Amygdala (tissue), 56 donors: Measurements from ENCODE around the gene EPHA2.
A peak's percentile ranks its signal among the peaks of the same experiment; 100 is the strongest.
"Not testable (repeated sequence)": the region's sequence is repeated elsewhere in the genome, so short reads cannot be mapped to it uniquely, and the experiment has no call there.

Experiments
- DNase-seq, 56 donors: peaks; one replicate each; lab custom pipeline; 2025; lab: John Stamatoyannopoulos, UW

Gene EPHA2

DNA sequence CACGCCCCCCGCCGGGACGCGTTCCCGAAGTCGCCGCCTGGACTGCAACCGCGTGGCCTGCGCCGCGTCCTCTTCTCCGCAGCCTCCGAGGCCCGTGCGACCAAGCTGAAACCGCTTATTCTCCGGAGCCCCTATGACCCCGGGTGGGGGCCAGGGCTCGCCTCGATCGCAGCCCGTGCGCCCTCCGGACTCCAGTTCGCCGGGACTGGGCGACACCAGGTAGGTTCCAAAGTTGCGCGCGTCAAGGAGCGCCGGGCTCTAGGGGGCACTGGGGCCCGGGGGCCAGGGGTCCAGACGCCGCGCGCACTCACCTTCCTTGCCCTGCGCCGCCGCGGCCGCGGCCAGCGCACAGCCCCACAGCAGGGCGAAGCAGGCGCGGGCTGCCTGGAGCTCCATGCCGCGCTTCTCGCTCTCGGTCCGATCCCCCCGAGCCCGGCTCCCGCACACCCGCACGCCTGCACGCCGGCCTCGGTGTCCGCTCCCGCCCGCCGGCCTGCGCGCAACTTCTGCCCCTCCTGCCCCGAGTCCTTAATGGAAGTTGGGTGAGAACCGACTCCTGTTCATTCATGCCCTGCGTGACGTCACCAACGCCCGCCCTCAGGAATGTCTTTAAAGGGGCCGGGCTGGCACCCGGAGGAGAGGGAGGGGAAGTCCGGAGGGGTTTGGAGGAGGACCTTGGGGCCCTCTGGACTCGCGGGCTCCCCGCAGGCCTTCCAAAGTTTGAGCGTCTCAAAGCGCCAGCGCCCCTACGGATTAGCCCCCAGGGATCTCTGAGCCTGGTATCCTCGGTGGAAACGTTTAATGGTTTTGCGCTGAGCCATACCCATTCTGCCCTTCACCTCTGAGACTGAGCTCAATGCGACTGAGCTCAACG is at the start of gene EPHA2:
Gene EPHA2, minus strand, starts transcription at position 533 of the 874 bp plus-strand sequence. Its CDS starts 137 bp downstream, at position 396.
- DNase-seq, result peak in 48 of 56 donors; percentile 4 to 80 (median 36)

DNA sequence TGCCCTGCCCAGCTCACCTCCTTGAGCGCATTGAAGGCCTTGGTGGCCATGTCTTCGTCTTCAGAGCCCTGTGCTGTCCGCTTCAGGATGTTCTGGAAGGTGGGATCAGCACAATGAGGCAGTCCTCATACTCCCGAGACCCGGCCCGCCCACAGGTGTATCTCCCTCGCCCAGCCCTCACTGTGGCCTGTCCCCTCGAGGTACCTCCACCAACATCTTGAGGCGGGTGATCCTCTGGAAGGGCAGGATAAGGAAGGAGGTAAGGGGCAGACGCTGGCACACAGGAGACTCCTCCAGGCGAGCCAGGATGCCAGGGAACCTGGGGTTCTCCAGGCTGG is 49.4 kb upstream of the EPHA2 start:
- no peak for DNase-seq

DNA sequence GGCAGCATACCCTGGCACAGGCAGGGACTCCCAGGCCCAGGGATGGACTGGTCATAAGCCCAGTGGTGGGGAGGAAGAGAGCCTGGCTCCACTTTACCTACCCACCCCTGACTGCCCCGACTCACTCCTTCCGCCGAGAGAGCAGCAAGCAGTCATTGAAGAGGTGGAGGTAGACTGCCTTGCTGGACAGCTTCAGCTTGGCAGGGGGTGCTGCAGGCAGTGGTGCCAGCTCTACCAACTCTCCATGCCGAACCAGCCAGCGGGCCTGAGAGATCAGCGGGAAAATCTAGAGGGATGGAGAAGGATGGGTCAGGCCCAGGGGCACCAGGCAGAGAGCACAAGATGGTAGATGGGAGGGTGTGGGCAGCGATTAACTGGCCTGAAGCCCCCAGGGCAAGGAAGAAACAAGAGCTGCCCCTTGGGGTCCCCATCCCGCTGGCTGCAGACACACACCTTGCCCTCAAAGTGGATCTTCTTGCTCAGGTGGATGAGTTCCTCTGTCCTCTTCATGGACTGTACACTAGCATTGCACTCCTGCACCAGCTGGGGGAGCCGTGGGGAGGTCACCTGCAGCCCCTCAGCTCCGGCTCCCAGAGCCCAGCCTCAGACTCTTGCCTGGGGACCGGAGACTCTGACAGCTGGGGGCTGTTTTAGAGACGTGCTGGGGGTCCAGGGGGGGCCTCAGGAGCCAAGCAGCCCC is 48.9 kb upstream of the EPHA2 start:
- DNase-seq, result peak in 3 of 56 donors; percentile 7 to 18 (median 11)

DNA sequence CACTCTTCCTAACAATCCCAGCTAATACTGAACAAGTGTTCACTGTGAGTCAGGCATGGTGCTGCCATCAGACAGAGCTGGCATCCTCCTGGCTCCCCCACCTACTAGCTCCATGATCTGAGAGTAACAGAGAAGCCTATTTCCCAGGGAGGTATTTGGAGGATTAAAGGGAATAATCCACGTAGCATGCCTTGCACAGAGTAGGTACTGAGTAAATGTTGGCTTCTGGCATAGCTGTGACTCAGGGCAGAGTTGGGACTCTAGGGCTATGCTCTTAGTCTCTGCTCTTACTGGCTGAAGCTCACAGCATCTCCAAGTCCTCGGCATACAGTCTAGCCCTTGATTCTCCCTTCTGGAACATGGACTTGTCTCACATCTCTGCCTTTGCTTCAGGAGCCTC is 48.3 kb upstream of the EPHA2 start:
- no peak for DNase-seq

DNA sequence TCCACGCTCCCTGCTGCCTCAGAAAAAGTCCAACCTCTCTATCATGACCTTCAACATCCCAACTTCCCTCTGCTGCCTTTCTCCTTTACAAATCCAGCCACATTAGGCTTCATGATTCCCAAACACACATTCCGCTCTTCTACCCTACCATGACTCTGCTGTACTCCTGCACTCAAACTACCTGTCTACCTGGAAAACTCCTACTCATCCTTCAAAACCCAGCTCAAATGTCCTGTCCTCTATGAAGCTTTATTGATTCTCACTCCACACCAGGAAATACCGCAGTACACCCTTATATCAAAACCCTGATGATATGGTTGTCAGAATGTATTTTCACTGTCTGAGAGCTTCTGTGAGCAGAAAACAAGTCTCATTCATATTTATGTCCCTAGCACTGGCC is 47.7 kb upstream of the EPHA2 start:
- DNase-seq, result no peak

DNA sequence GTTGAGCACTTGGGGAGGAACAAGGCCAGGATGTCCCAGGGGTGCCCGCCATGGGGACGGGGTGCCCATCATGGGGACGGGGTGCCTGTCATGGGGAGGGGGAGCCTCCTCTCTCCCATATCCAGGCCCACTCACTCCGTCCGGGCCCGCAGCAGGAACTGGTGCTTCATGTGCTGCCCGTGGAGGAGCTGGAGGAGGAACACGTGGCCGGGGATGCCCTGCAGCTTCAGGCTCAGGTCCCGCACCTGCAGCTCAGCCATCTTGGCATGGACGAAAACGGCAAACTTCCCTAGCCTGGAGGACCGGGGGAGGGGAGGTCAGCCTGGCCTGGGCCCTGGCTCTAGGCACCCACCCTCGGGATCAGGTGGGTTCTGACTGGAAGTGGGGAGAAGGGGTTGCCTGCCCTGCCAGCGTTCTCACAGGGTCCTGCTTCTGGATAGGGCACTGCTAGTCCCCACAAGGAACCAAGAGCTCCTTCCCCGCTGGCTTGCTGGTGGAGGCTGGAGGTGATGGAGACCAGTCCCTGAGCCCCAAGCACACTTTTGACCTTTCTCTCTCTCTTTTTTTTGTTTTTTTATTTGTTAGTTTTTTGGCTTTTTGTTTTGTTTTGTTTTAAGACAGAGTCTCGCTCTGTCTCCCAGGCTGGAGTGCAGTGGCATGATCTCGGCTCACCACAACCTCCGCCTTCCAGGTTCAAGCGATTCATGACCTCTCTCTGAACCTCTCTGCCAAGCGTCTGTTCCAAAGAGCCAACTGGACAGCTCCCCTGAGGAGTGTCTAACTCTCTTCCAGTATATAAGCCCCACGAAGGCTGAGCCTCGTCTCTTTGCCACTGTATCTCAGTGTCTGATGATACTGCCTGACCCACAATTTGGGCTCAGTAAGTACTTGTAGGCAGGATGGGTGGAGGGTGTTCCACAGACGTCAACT is 46.7 kb upstream of the EPHA2 start:
- no peak for DNase-seq

DNA sequence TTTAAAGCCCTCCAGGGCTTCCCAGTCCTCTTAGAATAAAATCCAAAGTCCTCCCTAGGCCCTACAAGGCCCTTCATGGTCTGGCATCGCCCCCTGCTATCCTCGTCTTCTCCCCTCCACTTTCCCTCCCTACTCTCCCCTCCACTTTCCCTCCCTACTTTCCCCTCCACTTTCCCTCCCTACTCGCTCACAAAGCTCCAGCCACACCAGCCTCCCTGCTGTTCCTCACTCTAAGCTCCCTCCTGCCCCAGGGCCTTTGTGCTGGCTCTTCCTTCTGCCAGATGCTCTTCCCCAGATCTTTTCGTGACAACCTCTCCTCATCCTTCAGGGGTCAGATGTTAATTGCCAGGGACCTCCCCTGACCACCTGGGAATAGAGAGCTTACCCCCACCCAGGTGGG is 43.8 kb upstream of the EPHA2 start:
- DNase-seq, result no peak

DNA sequence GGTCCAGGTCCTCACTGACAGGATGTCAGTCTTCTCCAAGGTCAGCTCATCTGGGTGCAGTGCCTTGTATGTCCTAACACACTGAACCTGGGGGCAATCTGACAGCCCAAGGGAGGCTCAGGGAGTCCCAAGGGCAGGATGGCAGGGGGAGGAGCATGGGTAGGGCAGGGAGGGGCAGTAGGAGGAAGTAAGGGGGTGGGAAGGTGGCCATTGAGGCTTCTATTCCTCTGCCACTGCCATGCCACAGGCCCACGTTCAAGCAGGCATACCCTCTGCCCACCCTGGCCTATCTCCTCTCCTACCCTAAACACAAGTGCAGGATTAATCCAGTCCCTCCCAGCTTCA is 43.3 kb upstream of the EPHA2 start:
- DNase-seq, result no peak

DNA sequence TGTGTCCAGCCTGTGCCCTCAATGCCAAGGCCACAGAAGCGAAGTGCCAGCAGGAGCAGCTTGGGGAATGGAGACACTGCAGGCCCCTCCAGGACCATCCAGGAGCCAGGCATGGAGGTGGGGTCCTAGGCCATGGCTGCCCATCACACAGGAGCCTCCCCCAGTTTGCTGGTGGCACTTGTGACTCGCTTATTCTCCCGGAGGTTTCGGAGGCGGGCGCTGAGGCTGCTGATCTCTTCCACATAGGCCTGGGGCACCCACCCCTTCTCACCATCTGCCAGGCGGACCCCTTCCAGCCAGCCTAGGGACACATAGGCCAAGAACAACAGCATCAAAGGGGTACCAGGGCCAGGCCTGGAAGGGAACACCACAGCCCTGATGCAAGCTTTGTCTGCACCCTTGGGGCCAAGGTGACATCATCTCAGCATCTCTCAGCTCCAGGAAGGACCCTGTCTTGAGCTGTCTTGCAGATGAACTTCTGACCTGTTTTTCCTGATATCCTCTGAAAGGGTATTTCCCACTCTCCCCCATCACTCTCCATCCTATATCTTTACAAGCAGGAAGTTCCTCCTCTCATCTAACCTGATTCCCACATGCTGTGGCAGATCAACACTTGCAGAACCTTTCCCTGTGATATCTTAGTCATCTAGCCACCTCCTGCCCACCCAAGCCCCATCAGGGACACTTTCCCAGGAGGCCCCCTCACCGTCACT is 42.7 kb upstream of the EPHA2 start:
- no peak for DNase-seq

DNA sequence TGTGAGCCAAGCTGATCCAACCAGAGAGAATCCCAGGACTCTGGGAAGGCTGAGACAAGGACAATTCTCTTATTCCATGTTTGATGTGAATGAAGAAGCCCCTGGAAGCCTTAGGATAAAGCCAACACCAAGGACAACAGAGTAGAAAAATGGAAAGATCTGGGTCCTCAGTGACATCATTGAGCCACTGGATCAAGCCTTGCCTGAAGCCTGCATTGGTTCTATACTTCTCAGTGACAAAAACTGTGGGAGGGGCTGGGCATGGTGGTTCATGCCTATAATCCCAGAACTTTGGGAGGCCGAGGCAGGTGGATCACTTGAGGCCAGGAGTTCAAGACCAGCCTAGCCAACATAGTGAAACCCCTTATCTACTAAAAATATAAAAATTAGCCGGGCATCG is 41.0 kb upstream of the EPHA2 start:
- DNase-seq, result no peak

DNA sequence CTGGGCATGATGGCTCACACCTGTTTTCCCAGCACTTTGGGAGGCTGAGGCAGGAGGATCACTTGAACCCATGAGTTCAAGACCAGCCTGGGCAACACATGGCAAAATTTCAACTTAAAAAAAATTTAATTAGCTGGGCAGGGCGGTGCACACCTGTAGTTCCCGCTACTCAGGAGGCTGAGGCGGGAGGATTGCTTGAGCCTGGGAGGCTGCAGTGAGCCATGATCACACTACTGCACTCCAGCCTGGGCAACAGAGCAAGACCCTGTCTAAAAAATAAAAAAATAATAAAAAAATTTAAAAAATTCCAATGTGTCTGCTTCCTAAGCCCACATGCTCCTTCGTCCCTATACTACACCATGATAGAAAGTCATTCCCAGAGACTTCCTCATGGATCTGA is 40.3 kb upstream of the EPHA2 start:
- DNase-seq, result not testable (repeated sequence)

DNA sequence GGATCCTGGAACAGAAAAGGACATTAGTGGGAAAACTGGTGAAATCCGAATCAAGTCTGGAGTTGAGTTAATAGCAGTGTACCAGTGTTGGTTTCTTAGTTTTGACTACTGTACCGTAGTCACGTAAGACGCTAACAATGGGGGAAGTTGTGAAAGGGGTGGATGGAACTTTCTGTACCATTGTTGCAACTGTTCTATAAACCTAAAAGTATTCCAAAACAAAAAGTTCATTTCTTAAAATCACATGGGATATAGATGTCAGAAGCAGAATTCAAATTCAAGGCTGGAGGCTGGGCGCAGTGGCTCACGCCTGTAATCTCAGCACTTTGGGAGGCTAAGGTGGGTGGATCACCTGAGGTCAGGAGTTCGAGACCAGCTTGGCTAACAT is 39.6 kb upstream of the EPHA2 start:
- no peak for DNase-seq

DNA sequence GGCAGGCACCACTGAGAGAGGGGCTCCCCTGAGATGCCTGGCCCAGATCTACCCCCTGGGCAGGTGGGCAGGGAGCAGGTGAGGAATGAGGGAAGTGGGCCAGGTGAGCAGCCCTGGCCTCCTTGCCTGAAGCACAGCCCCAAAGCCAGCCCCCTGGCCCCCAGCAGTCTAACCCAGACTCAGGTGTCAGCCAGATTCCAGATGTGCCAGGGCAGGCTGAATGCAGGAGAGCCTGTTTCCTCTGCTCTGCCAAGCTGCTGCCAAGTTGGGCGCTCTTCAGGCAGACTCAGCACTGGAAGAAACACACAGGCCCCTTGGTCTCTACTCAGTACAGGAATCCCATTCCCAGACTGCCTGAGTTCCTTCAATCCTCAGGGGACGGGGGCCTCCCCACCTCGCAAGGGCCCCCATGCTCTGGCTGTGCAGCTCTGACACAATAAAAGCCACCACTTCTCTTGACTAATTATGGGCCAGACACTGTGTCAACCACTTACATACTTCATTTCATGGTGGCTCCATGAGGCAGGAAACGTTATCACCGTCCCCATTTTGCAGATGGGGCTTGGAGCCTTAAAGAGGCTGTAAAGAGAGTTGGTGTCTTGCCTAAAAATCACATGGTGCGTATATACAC is 36.2 kb upstream of the EPHA2 start:
- peak in 1 of 56 donors; percentile 8 for DNase-seq

DNA sequence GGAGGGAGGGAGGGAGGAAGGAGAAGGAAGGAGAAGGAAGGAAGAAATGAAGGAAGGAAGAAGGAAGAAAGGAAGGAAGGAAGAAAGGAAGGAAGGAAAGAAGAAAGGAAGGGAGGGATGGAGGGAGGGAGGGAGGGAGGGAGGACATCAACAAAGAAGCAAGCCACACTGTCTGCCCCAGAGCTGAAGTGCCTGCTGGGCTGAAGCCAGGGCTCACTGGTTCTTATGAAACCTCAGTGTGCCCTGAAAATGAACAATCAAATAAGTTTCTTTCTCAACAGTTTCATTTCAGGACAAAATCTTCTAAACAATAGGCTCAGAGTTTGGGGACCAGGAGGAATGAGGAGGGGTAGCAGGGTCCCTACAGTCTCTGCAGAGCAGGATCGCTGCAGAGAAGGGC is 35.4 kb upstream of the EPHA2 start:
- DNase-seq, result no peak

DNA sequence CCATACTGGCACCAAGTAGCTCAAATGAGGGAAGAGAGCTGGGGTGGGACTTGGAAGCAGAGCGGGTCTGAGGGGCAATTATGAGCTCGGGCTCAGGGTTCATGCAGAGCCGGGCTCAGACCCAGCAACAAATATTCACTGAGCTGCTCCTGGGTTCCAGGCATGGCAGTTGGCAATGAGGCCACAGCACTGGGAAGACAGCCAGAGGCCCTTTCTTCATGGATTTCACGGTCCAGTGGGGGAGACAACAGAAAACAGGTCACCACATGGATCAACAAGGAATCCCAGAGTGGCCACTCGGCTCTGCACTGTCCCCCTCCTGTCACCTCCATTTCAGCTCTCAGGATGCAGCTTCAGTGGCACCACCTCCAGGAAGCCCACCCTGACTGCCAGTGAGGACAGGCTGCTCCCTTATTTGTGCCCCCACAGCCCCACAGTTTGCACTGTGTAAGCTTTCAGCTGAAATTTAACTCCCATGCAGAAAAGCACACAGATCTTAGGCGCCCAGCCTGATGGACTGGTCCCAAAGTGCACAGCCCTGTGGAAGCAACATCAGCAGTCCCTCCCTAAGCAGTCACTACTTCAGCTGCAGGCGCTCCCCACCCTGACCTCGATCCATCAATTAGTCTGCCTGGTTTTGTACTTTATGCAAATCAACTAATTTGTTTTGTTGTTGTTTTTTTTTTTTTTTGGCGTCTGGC is 34.2 kb upstream of the EPHA2 start:
- peak in 47 of 56 donors; percentile 13 to 84 (median 46) for DNase-seq

DNA sequence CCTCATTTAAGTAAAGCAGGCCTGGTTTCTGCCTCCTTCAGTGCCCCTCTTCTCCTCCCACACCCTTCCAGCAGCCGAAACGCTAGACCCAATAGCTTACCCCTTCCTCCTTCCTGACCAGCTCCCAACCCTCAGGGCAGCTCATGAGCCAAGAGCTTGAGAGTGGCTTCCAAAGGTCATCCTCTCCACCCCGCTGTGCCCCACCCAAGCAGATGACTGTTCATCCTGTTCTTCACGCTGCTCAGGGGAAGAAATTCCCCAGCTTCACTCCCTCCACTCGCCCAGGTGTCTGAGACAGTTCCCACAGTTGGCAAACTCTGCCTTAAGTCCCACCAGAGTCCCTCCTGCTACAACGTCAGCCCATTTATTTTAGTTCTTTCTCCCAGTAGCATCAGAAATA is 33.1 kb upstream of the EPHA2 start:
- no peak for DNase-seq

DNA sequence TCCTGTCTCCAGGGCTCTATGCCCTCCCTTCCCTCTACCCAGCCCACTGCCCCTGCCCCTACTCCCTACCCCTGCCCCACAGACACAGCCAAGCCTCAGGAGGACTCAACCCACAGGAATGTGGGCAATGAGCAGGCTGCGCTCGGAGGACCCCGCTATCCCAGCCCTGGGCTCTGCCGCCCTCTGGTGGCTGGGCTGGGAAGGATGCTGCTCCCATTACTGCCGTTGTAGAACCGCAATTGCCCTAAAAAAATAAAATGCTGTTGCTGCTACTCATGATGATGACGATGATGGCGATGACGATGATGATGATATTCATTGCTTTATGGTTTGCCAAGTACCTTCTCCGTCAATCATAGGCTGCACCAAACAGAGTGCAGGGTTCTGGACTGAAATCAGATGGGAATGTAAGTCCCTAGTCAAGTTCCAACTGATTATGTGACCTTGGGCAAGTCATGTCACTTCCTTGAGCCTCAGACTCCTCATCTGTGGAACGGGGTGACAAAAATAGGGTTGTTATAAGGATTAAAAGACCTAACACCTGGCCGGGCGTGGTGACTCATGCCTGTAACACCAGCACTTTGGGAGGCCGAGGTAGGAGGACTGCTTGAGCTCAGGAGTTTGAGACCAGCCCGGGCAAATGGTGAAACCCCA is 32.0 kb upstream of the EPHA2 start:
- peak in 40 of 56 donors; percentile 7 to 74 (median 33) for DNase-seq

DNA sequence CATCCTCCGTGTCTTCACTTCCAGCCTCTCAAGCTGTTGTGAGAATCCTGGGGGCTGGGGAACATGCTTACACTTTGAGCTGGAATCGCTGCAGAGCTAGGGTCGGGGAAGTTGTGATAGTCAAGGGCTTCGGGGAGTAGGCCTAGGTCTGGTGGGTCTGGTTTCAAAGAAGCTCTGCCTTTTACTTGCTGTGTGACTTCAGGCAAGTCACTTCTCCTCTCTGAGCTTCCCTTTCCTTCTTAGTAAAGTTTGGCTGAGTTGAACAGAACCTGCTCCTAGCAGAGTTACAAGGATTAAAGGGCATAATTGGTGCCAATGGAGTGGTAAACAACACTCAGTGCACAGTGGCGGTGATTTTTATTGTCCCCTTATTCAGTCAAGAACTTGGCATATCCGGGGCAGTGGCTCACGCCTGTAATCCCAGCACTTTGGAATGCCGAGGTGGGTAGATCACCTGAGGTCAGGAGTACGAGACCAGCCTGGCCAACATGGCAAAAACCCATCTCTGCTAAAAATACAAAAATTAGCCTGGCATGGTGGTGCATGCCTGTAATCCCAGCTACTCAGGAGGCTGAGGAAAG is 30.9 kb upstream of the EPHA2 start:
- DNase-seq, result no peak
